HTR-8/SVneo (cell line): ENCODE data around the gene DPH2.

Source experiments
- DNase-seq: peaks from one replicate; pipeline ENCODE4 v3.0.0; 2011; ENCODE audit warnings: low spot score, mixed read lengths; ENCODE audit not compliant: insufficient read length
- FAIRE-seq: peaks from 2 replicates; lab custom pipeline; 2011; peaks lifted over from hg19 to GRCh38; lab: Jason Lieb, UNC

Gene DPH2

DNA sequence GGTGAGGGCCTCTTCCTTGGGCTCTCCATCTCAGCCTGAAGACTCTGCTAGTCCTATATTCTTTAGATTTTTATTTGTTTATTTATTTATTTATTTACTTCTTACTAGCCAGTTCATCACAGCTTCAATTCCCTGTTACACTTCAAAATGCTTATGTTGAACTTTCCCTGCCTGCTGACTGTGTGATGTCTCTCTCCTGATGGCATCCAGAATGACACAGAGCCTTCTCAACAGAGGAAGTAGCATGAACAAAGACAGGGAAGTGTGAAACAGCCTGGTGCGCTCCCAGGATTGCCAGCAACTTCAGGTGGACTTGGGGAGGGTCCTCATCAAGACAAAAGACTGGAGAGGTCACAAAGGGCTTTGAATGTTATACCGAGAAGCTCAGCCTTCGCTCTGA lies 27.4 kb upstream of the DPH2 start:
- FAIRE-seq: no peak
- no peak for DNase-seq

- no peak for DNase-seq
- FAIRE-seq: no peak
These were observed 24.9 kb upstream of the DPH2 start for GRCh38 chr1:43944860-43945259.

GRCh38 chr1:43945674-43946235 lies 24.1 kb upstream of the DPH2 start:
- DNase-seq (no peak), FAIRE-seq (no peak)

GRCh38 chr1:43946236-43947060 lies 23.4 kb upstream of the DPH2 start, which contains the start of gene IPO13:
IPO13 (plus strand) TSS chr1:43946950; CDS start chr1:43947601, 651 bp downstream.
- FAIRE-seq (peak; percentile 92), DNase-seq (peak; percentile 92)

- DNase-seq (no peak), FAIRE-seq (no peak)
These were observed 22.5 kb upstream of the DPH2 start for GRCh38 chr1:43947061-43947873.

- no peak for FAIRE-seq
- DNase-seq: no peak
These were observed 21.9 kb upstream of the DPH2 start for GRCh38 chr1:43947874-43948437.

DNA sequence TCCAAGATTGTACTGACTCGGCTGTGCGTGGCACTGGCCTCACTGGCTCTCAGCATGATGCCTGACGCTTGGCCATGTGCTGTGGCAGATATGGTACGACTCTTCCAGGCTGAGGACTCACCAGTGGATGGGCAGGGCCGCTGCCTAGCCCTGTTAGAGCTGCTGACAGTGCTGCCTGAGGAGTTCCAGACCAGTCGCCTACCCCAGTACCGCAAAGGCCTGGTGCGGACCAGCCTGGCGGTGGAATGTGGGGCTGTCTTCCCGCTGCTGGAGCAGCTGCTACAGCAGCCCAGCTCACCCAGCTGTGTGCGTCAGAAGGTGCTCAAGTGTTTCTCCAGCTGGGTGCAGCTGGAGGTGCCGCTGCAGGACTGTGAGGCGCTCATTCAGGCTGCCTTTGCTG lies 20.1 kb upstream of the DPH2 start:
- DNase-seq: no peak
- FAIRE-seq: no peak

DNA sequence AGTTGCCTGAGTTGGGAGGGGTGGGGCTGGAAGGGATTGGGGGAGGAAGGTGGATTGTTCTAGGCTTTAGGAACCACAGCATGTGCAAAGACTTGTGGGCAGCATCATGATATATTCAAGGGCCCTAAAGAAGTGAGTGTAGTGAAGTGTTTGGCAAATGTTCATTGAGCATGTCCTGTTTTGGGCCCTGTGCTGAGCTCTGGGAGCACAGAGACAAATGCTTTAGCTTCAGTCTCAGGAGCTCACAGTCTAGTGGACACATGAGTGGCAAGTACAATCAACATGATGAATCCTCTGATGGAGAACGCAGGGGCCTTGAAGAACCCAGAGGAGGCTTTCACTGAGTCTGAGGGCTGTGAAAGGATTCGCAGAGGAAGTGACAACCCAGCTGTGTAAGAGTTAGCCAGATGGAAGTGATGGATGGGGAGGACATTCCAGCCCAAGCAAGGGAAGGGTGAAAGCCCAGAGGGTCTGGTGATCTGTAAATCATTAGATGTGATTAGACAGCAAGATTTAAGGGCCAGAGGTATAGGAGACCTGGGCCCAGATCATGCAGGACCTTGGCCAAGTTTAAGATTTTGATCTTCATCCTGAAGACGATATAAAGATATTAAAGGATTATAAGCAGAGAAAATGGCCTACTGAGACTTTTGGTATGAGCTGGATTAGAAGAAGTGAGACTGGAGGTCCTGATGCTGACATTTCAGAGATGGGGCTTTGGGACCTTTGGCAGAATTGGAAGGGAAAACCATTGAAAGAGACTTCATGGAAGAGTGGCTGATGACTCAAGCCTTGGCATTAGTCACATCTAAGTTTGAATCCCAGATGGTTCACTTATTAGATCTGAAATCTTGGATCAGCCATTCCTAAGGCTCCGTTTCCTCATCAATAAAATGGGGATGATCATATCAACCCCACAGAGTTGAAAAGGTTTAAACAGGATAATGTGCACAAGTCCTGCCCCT lies 18.5 kb upstream of the DPH2 start:
- FAIRE-seq: no peak
- no peak for DNase-seq

- no peak for DNase-seq
- no peak for FAIRE-seq
These were observed 17.0 kb upstream of the DPH2 start for GRCh38 chr1:43952731-43953346.

GRCh38 chr1:43953361-43953760 lies 16.4 kb upstream of the DPH2 start:
- FAIRE-seq: no peak

DNA sequence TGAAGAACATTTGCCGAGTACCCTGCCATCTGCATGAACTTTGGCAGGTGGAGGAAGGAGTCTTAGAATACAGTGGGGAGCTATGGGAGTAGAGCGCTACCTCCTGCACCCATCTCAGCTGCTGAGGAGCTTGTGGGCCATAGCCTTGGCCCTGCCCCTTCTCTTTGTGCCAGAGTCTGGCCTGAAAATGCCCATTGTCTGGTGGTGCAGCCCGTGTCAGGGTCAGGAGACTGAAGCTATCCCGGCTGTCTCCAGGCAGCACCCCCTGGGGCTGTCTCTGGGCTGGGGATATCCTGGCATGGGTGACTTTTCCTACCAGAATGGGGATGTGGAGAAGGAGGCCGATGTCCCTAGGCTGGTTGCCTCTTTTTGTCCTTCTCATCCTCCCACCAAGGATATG lies 15.8 kb upstream of the DPH2 start:
- FAIRE-seq (no peak), DNase-seq (no peak)

More at GRCh38 chr1:43953361-43953760, 16.4 kb upstream of the DPH2 start:
- no peak for DNase-seq

DNA sequence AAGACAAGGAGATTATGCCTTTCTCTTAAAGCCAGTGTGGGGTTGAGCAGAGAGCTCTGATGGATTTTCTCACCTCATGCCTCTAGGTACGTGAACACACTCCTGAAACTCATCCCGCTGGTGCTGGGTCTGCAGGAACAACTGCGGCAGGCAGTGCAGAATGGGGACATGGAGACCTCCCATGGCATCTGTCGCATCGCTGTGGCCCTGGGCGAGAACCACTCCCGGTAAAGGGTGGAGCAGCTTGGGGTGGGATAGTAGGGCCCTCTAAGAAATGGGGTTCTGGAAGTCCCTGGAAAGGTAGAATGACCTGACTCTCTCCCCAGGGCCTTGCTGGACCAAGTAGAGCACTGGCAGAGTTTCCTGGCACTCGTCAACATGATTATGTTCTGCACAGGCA lies 13.6 kb upstream of the DPH2 start:
- FAIRE-seq (no peak), DNase-seq (no peak)

- DNase-seq: no peak
- no peak for FAIRE-seq
These were observed 12.3 kb upstream of the DPH2 start for GRCh38 chr1:43957407-43958040.

GRCh38 chr1:43958351-43959255 lies 11.2 kb upstream of the DPH2 start:
- DNase-seq (no peak), FAIRE-seq (no peak)

DNA sequence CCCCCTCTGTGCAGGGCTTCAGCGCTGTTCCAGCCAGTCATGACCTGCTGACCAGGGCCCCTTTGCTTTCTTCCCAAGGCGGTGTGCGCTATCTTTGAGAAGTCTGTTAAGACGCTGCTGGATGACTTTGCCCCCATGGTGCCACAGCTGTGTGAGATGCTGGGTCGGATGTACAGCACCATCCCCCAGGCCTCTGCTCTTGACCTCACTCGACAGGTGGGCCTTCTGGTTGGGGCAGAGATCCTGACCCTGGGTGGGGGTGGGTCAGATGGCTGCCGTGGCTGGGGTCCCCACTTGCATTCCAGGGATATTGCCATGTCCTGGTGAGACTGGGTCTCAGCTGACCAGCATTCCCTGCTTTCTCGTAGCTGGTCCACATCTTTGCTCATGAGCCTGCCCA lies 9.0 kb upstream of the DPH2 start:
- no peak for FAIRE-seq
- no peak for DNase-seq

- DNase-seq: no peak
- no peak for FAIRE-seq
These were observed 8.1 kb upstream of the DPH2 start for GRCh38 chr1:43961692-43962091.

DNA sequence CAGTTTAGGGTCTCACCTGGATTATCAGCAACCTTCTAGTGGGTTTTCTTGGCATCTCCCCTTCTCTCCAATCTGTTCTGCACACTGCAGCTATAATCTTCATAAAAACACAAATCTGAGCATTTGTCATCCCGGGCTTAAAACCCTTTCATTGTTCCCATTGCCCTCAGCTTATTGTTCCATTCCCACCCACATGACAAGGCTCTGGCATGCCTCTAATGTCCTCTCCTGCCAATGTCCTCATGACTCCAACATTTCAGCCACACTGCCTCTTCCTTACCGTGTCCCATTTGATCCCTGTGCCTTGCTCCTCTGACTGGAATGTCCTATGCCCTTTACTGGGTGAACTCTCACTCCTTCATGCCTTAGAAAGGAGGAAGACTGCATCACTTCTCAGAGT lies 7.5 kb upstream of the DPH2 start:
- DNase-seq (no peak), FAIRE-seq (no peak)

DNA sequence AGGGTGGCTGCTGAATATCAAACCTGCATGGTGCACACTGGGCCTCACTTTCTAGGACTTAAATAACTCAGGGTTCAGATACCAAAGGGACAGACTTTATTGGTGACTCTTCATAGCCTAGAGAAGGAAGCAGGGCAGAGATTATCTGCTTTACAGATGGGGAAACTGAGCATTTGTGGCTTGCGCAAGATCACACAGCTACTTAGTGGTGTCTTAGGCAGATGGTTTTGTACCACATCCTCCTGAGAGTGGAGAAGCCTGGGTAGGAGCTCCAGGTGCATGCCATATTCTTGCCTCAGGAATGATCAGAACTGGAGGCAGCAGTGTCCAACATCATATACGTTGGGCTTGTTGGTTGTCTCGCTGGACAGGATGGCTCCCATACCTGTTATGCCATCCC lies 6.8 kb upstream of the DPH2 start:
- DNase-seq: no peak
- no peak for FAIRE-seq
